ENCODE data around the gene CMIP.

DNA sequence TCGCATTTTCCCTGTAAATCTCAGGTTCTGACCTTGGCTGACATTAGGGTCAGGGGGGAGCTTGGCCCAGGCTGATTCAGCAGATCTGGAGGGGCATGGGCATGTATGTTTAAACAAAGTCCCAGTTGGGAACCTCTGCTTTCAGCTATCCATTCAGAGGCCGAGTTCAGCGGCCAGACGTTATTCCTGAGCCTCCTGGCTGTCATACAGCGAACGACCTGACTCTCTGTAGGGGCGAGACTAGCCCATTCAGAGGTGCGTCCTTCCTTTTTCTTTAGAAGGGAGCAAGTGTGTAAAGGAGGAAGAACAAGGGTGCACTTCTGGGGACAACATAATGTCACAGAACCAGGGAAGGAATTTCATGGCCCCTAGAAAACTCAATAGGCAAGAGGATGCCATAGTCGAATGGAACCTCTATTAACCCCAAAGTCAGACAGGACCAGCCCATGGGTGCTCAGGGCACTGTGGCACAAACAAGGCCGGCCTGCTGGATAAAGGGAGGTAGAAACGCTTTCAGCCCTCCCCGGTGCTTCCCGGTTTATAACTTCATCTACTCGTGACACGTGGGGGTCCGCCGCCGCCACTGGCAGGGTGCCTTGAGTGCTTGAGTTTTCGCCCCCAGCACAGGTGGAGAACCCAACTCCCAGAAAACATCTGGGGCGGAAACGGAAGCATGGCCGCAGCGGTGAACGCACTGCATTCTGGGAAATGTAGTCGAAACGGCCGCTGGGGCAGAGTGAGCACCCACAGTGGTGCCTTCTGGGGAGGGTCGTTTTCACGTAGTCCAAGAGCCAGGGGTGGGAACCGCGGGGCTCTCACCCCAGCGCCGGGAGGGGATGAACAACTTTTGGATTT, 301.3 kb downstream of the CMIP start:
- TF ChIP-seq, protein P1, sequence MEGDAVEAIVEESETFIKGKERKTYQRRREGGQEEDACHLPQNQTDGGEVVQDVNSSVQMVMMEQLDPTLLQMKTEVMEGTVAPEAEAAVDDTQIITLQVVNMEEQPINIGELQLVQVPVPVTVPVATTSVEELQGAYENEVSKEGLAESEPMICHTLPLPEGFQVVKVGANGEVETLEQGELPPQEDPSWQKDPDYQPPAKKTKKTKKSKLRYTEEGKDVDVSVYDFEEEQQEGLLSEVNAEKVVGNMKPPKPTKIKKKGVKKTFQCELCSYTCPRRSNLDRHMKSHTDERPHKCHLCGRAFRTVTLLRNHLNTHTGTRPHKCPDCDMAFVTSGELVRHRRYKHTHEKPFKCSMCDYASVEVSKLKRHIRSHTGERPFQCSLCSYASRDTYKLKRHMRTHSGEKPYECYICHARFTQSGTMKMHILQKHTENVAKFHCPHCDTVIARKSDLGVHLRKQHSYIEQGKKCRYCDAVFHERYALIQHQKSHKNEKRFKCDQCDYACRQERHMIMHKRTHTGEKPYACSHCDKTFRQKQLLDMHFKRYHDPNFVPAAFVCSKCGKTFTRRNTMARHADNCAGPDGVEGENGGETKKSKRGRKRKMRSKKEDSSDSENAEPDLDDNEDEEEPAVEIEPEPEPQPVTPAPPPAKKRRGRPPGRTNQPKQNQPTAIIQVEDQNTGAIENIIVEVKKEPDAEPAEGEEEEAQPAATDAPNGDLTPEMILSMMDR (conservative IDR thresholded peaks at IDR 0.05; ENCODE audit: low read depth, low read length), result no peak
- TF ChIP-seq EZH2 (IDR thresholded peaks at IDR 0.05; ENCODE audit: low read length, unreplicated experiment) (no peak), EZH2phosphoT487 (IDR thresholded peaks at IDR 0.05; ENCODE audit: borderline replicate concordance, low read length) (no peak)
